Endodermal cell (in vitro differentiated cells): ENCODE results near the gene CRELD2. TPM values are rescaled to one million over a fixed set of nuclear protein-coding genes. Genes with fewer than 3 reads are reported as not detected.

Experiments
- DNase-seq: peaks from one replicate; pipeline ENCODE4 v3.0.0-alpha.2; 2017
- H3K27ac ChIP-seq: 2 replicates; pipeline ENCODE4 v1.5.1; 2013; ENCODE audit warnings: mild to moderate bottlenecking, low read depth, low read length, moderate library complexity
- H3K27me3 ChIP-seq: 2 replicates; pipeline ENCODE4 v1.6.1; 2013; ENCODE audit warnings: mild to moderate bottlenecking, low read length, moderate library complexity; ENCODE audit not compliant: insufficient read depth, control insufficient read depth, poor library complexity, severe bottlenecking
- H3K36me3 ChIP-seq: 2 replicates; pipeline ENCODE4 v1.7.0; 2013; ENCODE audit warnings: mild to moderate bottlenecking, low read length, moderate library complexity; ENCODE audit not compliant: control insufficient read depth, insufficient read depth
- H3K4me1 ChIP-seq: one replicate; pipeline ENCODE4 v1.7.0; 2013; ENCODE audit warnings: low read length; ENCODE audit not compliant: control insufficient read depth, insufficient read depth
- H3K4me3 ChIP-seq: 2 replicates; pipeline ENCODE4 v1.5.1; 2013; ENCODE audit warnings: mild to moderate bottlenecking, low read length, moderate library complexity
- H3K9ac ChIP-seq: 2 replicates; pipeline ENCODE4 v1.6.1; 2013; ENCODE audit warnings: mild to moderate bottlenecking, low read length, moderate library complexity; ENCODE audit not compliant: poor library complexity, severe bottlenecking; ENCODE audit errors: extremely low read depth
- H3K9me3 ChIP-seq: 2 replicates; pipeline ENCODE4 v1.6.1; 2013; ENCODE audit warnings: mild to moderate bottlenecking, low read length, moderate library complexity; ENCODE audit not compliant: control insufficient read depth
- H3K27ac Mint-ChIP-seq: 2 replicates; pipeline ENCODE4 v1.8.0; 2020; ENCODE audit warnings: mixed read lengths
- H3K27me3 Mint-ChIP-seq: 2 replicates; pipeline ENCODE4 v1.8.0; 2021; ENCODE audit warnings: mild to moderate bottlenecking, mixed read lengths; ENCODE audit not compliant: insufficient read depth
- H3K36me3 Mint-ChIP-seq: 2 replicates; pipeline ENCODE4 v1.8.0; 2020; ENCODE audit warnings: low read depth, mixed read lengths
- H3K4me1 Mint-ChIP-seq: 2 replicates; pipeline ENCODE4 v1.8.0; 2020; ENCODE audit warnings: mixed read lengths
- H3K4me3 Mint-ChIP-seq: 2 replicates; pipeline ENCODE4 v1.8.0; 2020; ENCODE audit warnings: mild to moderate bottlenecking, moderate library complexity, mixed read lengths
- H3K9me3 Mint-ChIP-seq: 2 replicates; pipeline ENCODE4 v1.8.0; 2020; ENCODE audit warnings: mild to moderate bottlenecking, mixed read lengths
- CTCF ChIP-seq: fragments of 200-600 bp; sonication (generic); conservative IDR thresholded peaks from 2 replicates; pipeline ENCODE4 v1.5.0; 2021; ENCODE audit warnings: antibody characterized with exemption, mild to moderate bottlenecking
- WGBS, 2 experiments: methylation state at CpG; one replicate each; pipeline versions ENCODE4 v1.1.5 to v1.1.7; 2013; ENCODE audit warnings: missing lambda C conversion rate in 2 of 2, mixed read lengths in 1 of 2; ENCODE audit not compliant: insufficient coverage in 1 of 2, insufficient read length in 1 of 2; 5-methylcytosine and 5-hydroxymethylcytosine counted together
- total RNA-seq, 2 donors: library from RNA; stranded (reverse); fragmentation: NEBNext Ultra II Directional in 1 of 2; extraction: Animal tissue kit (Norgen Biotek cat#: 25700) in 1 of 2; gene quantifications; 2 replicates in 1 of 2; 3 replicates in 1 of 2; pipeline ENCODE4 v1.2.1, GENCODE V29; 2021

Gene CRELD2
- total RNA-seq, 2 donors from 2014 or later, result 39.8 to 62.9 TPM

GRCh38 chr22:49899530-49899929 lies 18.9 kb upstream of the CRELD2 start:
- Histone ChIP-seq H3K36me3 (peaks cover 21% of the 10 kb centered on the region), H3K4me1 (no peaks in the 10 kb centered on the region), H3K9me3 (peaks cover 6% of the 10 kb centered on the region), H3K9ac (no peak overlapping the region), H3K4me3 (no peak overlapping the region), H3K27ac (no peak overlapping the region), H3K27me3 (no peaks in the 10 kb centered on the region)
- H3K4me3 Mint-ChIP-seq, result no peak overlapping the region
- peaks cover 45% of the 10 kb centered on the region for H3K36me3 Mint-ChIP-seq
- no peak overlapping the region for H3K27ac Mint-ChIP-seq
- H3K4me1 Mint-ChIP-seq, result no peaks in the 10 kb centered on the region
- no peak for TF ChIP-seq CTCF
- peaks cover 31% of the 10 kb centered on the region for H3K9me3 Mint-ChIP-seq
- no peak for DNase-seq
- H3K27me3 Mint-ChIP-seq, result no peaks in the 10 kb centered on the region
- 91 to 95% methylated on average over 3 to 6 of the region's 6 CpGs for WGBS, 2 experiments

GRCh38 chr22:49900441-49901230 lies 17.8 kb upstream of the CRELD2 start:
- no peak for TF ChIP-seq CTCF
- H3K27ac Mint-ChIP-seq, result no peak overlapping the region
- peaks cover 25% of the 10 kb centered on the region for H3K9me3 Mint-ChIP-seq
- peaks cover 21% of the 10 kb centered on the region for H3K36me3 ChIP-seq
- no peak overlapping the region for H3K4me3 Mint-ChIP-seq
- peaks cover 48% of the 10 kb centered on the region for H3K36me3 Mint-ChIP-seq
- H3K9me3 ChIP-seq, result peaks cover 6% of the 10 kb centered on the region
- H3K4me1 Mint-ChIP-seq, result no peaks in the 10 kb centered on the region
- H3K4me3 ChIP-seq, result no peak overlapping the region
- no peak for DNase-seq
- no peaks in the 10 kb centered on the region for H3K27me3 ChIP-seq
- no peaks in the 10 kb centered on the region for H3K27me3 Mint-ChIP-seq
- H3K4me1 ChIP-seq, result no peaks in the 10 kb centered on the region
- 94 to 96% methylated on average over 26 to 30 of the region's 30 CpGs for WGBS, 2 experiments
- H3K27ac ChIP-seq, result no peak overlapping the region
- no peak overlapping the region for H3K9ac ChIP-seq

GRCh38 chr22:49901457-49901856 lies 17.0 kb upstream of the CRELD2 start:
- no peak for TF ChIP-seq CTCF
- peaks cover 49% of the 10 kb centered on the region for H3K36me3 Mint-ChIP-seq

More at GRCh38 chr22:49901457-49901856, 17.0 kb upstream of the CRELD2 start:
- Histone ChIP-seq H3K27me3 (no peaks in the 10 kb centered on the region), H3K36me3 (peaks cover 21% of the 10 kb centered on the region), H3K4me3 (no peak overlapping the region), H3K4me1 (no peaks in the 10 kb centered on the region), H3K9ac (no peak overlapping the region), H3K9me3 (peaks cover 6% of the 10 kb centered on the region), H3K27ac (no peak overlapping the region)
- Mint-ChIP-seq H3K27ac (no peak overlapping the region), H3K4me1 (no peaks in the 10 kb centered on the region), H3K27me3 (no peaks in the 10 kb centered on the region), H3K4me3 (no peak overlapping the region), H3K9me3 (peaks cover 19% of the 10 kb centered on the region)
- no peak for DNase-seq
- WGBS, 2 experiments, result 90 to 95% methylated on average over 4 to 11 of the region's 11 CpGs
